Rectal smooth muscle tissue (tissue), 1 donor: ENCODE data around the gene TUBGCP2.
"Not testable (repeated sequence)": the region's sequence is repeated elsewhere in the genome, so short reads cannot be mapped to it uniquely, and the experiment has no call there.

Experiments
- H3K27ac ChIP-seq: one replicate; pipeline ENCODE4 v1.7.0; 2013; ENCODE audit warnings: low read depth, low read length, inconsistent platforms
- H3K27me3 ChIP-seq: one replicate; pipeline ENCODE4 v1.7.0; 2013; ENCODE audit warnings: low read length; ENCODE audit not compliant: control insufficient read depth, insufficient read depth
- H3K36me3 ChIP-seq: one replicate; pipeline ENCODE4 v1.7.0; 2013; ENCODE audit warnings: low read length; ENCODE audit not compliant: control insufficient read depth, insufficient read depth
- H3K4me1 ChIP-seq: one replicate; pipeline ENCODE4 v1.7.0; 2013; ENCODE audit warnings: low read length; ENCODE audit not compliant: control insufficient read depth, insufficient read depth
- H3K4me3 ChIP-seq: one replicate; pipeline ENCODE4 v1.7.0; 2013; ENCODE audit warnings: low read length
- H3K9ac ChIP-seq: one replicate; pipeline ENCODE4 v1.7.0; 2013; ENCODE audit warnings: low read length

Gene TUBGCP2

DNA sequence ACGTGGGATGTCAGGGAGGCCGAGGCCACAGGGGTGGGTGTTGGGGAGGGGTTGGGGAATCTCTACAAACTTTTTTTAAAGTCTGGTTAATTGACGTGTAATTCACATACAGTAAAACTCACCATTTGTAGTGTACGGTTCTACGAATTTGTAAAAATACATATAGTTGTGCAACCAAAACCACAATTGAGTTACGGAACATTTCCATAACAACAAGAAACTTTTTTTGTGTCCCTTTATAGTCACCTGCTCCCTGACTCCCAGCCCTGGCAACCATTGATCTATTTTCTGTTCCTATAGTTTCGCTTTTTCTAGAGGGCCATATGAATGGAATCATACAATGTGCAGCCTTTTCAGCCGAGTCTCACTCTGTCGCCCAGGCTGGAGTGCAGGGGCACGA is 73.9 kb downstream of the TUBGCP2 start:
- peaks cover 22% of the 10 kb centered on the region for H3K27me3 ChIP-seq
- H3K27ac ChIP-seq, H3K4me1 ChIP-seq, H3K4me3 ChIP-seq, H3K36me3 ChIP-seq, H3K9ac ChIP-seq: not testable (repeated sequence)

DNA sequence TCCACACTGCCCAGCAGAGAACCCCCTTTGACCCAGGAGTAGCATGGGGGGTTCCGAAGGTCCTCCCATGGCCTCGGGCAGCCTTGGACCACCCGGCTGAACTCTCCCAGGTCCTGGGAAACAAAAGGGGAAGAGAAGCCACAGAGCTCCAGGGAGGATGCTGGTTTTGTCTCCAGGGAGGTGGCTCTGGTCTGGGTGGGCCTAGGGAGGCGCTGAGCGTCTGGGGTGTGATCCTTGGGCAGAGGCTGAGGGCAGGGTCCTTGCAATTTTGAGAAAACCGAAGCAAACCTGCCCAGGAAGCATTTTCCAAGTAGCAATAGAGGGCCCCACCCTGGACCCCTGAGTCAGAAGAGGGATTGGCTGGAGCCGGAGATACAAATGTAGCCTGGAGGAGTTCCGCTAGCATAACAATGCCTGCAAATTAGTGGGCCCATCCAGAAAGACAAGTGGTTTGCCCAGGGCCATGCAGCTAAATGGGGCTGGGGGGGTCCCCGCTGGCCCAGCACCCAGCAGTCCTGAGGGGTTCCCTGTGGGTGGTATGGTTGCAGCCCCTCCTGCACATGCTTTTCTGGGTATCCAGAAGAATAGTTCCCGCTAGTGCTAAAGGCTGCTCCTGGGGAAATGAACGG is 76.6 kb downstream of the TUBGCP2 start:
- Histone ChIP-seq H3K36me3 (no peaks in the 10 kb centered on the region), H3K27ac (no peak overlapping the region), H3K9ac (no peak overlapping the region), H3K4me1 (no peaks in the 10 kb centered on the region), H3K27me3 (peaks cover 15% of the 10 kb centered on the region), H3K4me3 (no peak overlapping the region)

DNA sequence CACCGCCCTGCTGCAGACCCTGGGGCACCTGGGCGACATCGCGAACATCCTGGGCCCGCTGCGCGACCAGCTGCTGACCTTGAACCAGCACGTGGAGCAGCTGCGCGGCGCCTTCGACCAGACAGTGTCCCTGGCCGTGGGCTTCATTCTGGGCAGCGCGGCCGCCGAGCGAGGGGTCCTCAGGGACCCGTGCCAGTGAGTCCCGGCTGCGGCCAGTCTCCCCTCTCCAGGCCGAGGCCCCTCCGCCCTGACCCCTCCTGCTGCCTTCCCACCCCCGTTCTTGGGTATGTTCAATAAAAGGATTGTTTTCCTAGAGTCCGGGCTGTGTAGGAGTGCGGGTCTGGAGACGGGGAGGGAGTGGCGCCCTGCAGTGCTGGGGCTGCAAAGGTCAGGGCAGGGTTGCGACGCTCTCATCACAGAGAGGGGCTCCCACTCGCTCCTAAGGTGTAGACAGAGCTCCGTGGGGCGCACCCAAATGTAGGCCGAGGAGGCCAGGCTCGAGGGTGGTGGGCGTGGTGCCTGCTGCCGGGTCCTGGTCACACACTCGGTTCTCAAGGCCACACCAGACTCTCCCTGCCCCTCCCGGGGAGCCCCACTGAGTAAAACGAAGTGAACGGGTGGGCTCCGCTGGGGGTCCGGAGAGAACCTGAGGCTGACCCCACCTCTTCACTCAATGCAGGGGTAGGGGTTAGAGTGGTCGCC is 77.3 kb downstream of the TUBGCP2 start:
- H3K27ac ChIP-seq, result no peak overlapping the region
- H3K4me1 ChIP-seq, result no peaks in the 10 kb centered on the region
- H3K4me3 ChIP-seq, result no peak overlapping the region
- H3K9ac ChIP-seq, result no peak overlapping the region
- H3K36me3 ChIP-seq, result no peaks in the 10 kb centered on the region
- H3K27me3 ChIP-seq, result peaks cover 10% of the 10 kb centered on the region

DNA sequence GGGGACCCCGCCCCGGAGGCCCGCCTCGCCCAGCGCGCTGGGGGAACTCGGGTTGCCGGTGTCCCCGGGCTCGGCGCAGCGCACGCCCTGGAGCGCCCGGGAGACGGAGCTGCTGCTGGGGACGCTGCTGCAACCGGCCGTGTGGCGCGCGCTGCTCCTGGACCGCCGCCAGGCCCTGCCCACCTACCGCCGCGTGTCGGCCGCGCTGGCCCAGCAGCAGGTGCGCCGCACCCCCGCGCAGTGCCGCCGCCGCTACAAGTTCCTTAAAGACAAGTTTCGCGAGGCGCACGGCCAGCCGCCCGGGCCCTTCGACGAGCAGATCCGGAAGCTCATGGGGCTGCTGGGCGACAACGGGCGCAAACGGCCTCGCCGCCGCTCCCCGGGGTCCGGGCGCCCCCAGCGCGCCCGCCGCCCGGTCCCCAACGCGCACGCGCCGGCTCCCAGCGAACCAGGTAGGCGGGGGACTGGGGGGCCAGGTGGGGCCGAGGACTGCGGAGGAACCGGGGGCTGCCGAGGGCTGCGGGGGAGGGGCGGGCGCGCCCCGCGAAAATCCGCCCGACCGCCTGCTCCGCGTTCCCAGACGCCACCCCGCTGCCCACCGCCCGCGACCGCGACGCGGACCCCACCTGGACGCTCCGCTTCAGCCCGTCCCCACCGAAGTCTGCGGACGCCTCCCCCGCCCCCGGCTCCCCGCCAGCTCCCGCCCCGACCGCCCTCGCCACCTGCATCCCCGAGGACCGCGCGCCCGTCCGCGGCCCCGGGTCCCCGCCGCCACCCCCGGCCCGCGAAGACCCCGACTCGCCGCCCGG is 78.1 kb downstream of the TUBGCP2 start:
- Histone ChIP-seq H3K4me3 (no peak overlapping the region), H3K36me3 (no peaks in the 10 kb centered on the region), H3K27me3 (peaks cover 7% of the 10 kb centered on the region), H3K27ac (no peak overlapping the region), H3K4me1 (no peaks in the 10 kb centered on the region), H3K9ac (no peak overlapping the region)

DNA sequence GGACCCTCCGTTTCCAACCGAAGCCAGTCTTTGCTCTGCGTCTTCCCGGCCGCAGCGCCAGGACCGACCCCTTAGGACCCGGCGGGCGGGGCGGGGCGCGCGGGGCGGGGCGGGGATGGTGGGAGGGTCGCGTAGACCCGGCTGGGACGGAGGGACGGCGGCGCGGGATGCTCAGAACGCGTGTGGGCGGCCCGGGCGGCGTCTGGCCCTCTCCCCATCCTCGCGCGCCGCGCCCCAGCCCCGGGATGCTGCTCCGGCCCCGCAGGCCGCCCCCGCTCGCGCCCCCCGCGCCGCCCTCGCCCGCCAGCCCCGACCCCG is 78.7 kb downstream of the TUBGCP2 start, which contains the start of gene UTF1:
Gene UTF1, plus strand, starts transcription at position 174 of the 318 bp plus-strand sequence. Its CDS starts 72 bp downstream, at position 246.
- no peak within 1 kb of the TSS for H3K27ac ChIP-seq
- peaks cover 7% of the 10 kb centered on the region for H3K27me3 ChIP-seq
- no peak within 1 kb of the TSS for H3K9ac ChIP-seq
- no peaks in the 10 kb centered on the region for H3K4me1 ChIP-seq
- no peak within 1 kb of the TSS for H3K4me3 ChIP-seq
- no peaks in the 10 kb centered on the region for H3K36me3 ChIP-seq

DNA sequence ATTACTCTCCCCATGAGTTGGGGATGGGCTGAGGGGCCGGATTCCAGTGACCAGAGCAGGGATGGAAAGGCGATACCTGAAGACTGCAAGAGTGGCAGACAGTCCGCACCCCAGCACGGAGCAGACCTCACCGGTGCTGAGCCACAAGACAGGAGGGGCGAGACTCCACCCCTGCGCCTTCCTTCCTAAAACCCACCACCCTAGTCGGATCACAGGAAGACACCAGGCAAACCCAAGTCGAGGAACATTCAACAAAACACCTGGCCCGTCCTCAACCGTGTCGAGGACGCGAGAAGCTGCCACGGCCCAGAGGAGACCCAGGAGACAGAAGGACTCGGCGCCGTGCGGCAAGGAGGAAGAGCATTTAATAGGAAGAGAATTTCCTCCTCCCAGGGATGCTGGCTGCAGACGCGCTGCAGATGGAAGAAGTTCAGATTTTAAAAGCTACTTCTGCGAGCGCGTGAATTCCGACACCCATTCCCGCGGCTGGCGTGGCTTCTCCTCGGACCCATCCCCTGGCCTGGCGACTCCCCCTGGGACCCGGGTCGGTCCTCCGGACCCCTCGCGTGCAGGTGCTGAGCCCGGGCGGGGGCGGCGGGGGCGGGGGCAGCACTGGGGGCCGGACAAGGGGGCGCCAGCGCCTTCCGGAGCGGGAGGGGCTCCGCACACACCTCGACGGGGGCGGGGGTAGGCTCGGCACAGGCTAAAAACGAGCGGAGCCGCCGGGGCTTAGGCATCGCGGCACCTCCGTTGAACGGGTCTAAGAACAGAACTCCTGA is 79.2 kb downstream of the TUBGCP2 start:
- Histone ChIP-seq H3K4me1 (no peaks in the 10 kb centered on the region), H3K9ac (no peak overlapping the region), H3K36me3 (no peaks in the 10 kb centered on the region), H3K27ac (no peak overlapping the region), H3K4me3 (no peak overlapping the region), H3K27me3 (peaks cover 7% of the 10 kb centered on the region)
